OCI-LY3 (cell line): ENCODE results near the gene EIF4B.

Source experiments
- H2AFZ ChIP-seq: fragments of 200-600, 300-600 bp; shearing (Covaris generic); 2 replicates; pipeline ENCODE4 v1.6.0; 2014; ENCODE audit warnings: antibody characterized with exemption, low read depth, low read length
- H3K27ac ChIP-seq: fragments of 200-600, 300-600 bp; sonication (generic); 2 replicates; pipeline ENCODE4 v1.5.1; 2014; ENCODE audit warnings: mild to moderate bottlenecking, low read length, moderate library complexity, mixed read lengths
- H3K27me3 ChIP-seq: fragments of 200-600, 300-600 bp; sonication (generic); 2 replicates; pipeline ENCODE4 v1.6.1; 2014; ENCODE audit warnings: low read depth, low read length, mixed read lengths
- H3K36me3 ChIP-seq: fragments of 200-600, 300-600 bp; sonication (generic); replicated peaks from 2 replicates; pipeline ENCODE3; 2014; ENCODE audit warnings: low read depth, low read length, mixed read lengths
- H3K4me1 ChIP-seq: fragments of 300-600, 200-600 bp; sonication (generic); 2 replicates; pipeline ENCODE4 v1.6.1; 2014; ENCODE audit warnings: low read length, mixed read lengths
- H3K4me2 ChIP-seq: fragments of 200-600, 300-600 bp; sonication (generic); 2 replicates; pipeline ENCODE4 v1.6.1; 2014; ENCODE audit warnings: low read length, mixed read lengths
- H3K4me3 ChIP-seq: fragments of 300-600, 200-600 bp; sonication (generic); 2 replicates; pipeline ENCODE4 v1.5.1; 2014; ENCODE audit warnings: antibody characterized with exemption, mild to moderate bottlenecking, low read length, moderate library complexity
- H3K79me2 ChIP-seq: fragments of 300-600, 200-600 bp; shearing (Covaris generic); 2 replicates; pipeline ENCODE4 v1.6.1; 2014; ENCODE audit warnings: mild to moderate bottlenecking, low read length, mixed read lengths
- H3K9ac ChIP-seq: fragments of 300-600, 200-600 bp; shearing (Covaris generic); 2 replicates; pipeline ENCODE4 v1.6.0; 2014; ENCODE audit warnings: mild to moderate bottlenecking, low read length, moderate library complexity
- H3K9me3 ChIP-seq: fragments of 200-600, 300-600 bp; shearing (Covaris generic); 2 replicates; pipeline ENCODE4 v1.6.1; 2014; ENCODE audit warnings: low read length, mixed read lengths; ENCODE audit not compliant: insufficient read depth
- H4K20me1 ChIP-seq: fragments of 200-600, 300-600 bp; sonication (generic); 2 replicates; pipeline ENCODE4 v1.6.1; 2016; ENCODE audit warnings: low read length, mixed read lengths; ENCODE audit not compliant: insufficient read depth
- CTCF ChIP-seq: fragments of 200-600, 300-600 bp; sonication (generic); IDR thresholded peaks from 2 replicates; pipeline ENCODE4 v1.5.1; 2014; ENCODE audit warnings: antibody characterized with exemption, low read length, low read depth
- EZH2phosphoT487 ChIP-seq: fragments of 200-600 bp; shearing (Covaris generic); IDR thresholded peaks from 2 replicates; pipeline ENCODE4 v1.6.1; 2018; ENCODE audit warnings: antibody characterized with exemption, mixed run types, low read depth

Gene EIF4B

GRCh38 chr12:52975820-52976573 lies 30.3 kb upstream of the EIF4B start:
- Histone ChIP-seq H3K79me2 (no peaks in the 10 kb centered on the region), H2AFZ (0 out of 2 replicates have a peak overlapping the region, but pooled peaks have one; percentile 30), H4K20me1 (no peaks in the 10 kb centered on the region), H3K9ac (no peak overlapping the region), H3K4me3 (no peak overlapping the region), H3K9me3 (no peaks in the 10 kb centered on the region), H3K4me1 (no peaks in the 10 kb centered on the region), H3K36me3 (no peaks in the 10 kb centered on the region), H3K27ac (no peak overlapping the region), H3K27me3 (peaks cover 18% of the 10 kb centered on the region), H3K4me2 (no peak overlapping the region)
- TF ChIP-seq CTCF: peak; percentile 36
- no peak for TF ChIP-seq EZH2phosphoT487

GRCh38 chr12:52976574-52977071 lies 29.6 kb upstream of the EIF4B start:
- Histone ChIP-seq H3K79me2 (no peaks in the 10 kb centered on the region), H3K36me3 (no peaks in the 10 kb centered on the region), H3K4me3 (no peak overlapping the region), H3K9ac (no peak overlapping the region), H3K27ac (no peak overlapping the region), H2AFZ (no peak overlapping the region), H4K20me1 (no peaks in the 10 kb centered on the region), H3K4me1 (no peaks in the 10 kb centered on the region), H3K4me2 (no peak overlapping the region), H3K9me3 (no peaks in the 10 kb centered on the region), H3K27me3 (peaks cover 18% of the 10 kb centered on the region)
- TF ChIP-seq CTCF (no peak), EZH2phosphoT487 (no peak)

GRCh38 chr12:52977170-52977569 lies 29.1 kb upstream of the EIF4B start:
- Histone ChIP-seq H2AFZ (no peak overlapping the region), H3K36me3 (no peaks in the 10 kb centered on the region), H3K27ac (no peak overlapping the region), H3K27me3 (peaks cover 18% of the 10 kb centered on the region), H3K4me2 (no peak overlapping the region), H4K20me1 (no peaks in the 10 kb centered on the region), H3K79me2 (no peaks in the 10 kb centered on the region), H3K9ac (no peak overlapping the region), H3K4me3 (no peak overlapping the region), H3K9me3 (no peaks in the 10 kb centered on the region), H3K4me1 (no peaks in the 10 kb centered on the region)
- no peak for TF ChIP-seq EZH2phosphoT487
- TF ChIP-seq CTCF: no peak

- no peak overlapping the region for H3K9ac ChIP-seq
These were observed 26.1 kb upstream of the EIF4B start for GRCh38 chr12:52980096-52980649.

More at GRCh38 chr12:52980096-52980649, 26.1 kb upstream of the EIF4B start:
- no peaks in the 10 kb centered on the region for H3K4me1 ChIP-seq
- H3K9me3 ChIP-seq: no peaks in the 10 kb centered on the region
- H3K27me3 ChIP-seq: peaks cover 20% of the 10 kb centered on the region
- H4K20me1 ChIP-seq: no peaks in the 10 kb centered on the region
- no peaks in the 10 kb centered on the region for H3K36me3 ChIP-seq
- no peak overlapping the region for H3K27ac ChIP-seq
- H2AFZ ChIP-seq: no peak overlapping the region
- H3K4me3 ChIP-seq: no peak overlapping the region
- no peaks in the 10 kb centered on the region for H3K79me2 ChIP-seq
- no peak for TF ChIP-seq EZH2phosphoT487
- TF ChIP-seq CTCF: no peak
- no peak overlapping the region for H3K4me2 ChIP-seq
